HEK293 (cell line): ENCODE data around the gene HOXC10.

Experiments used
- EGR2 ChIP-seq: fragments of 450-650 bp; formaldehyde crosslinking; IDR thresholded peaks from 2 replicates; pipeline ENCODE4 v1.5.1; 2016; ENCODE audit warnings: low read depth, missing biosample characterization, missing genetic modification characterization
- FEZF1 ChIP-seq: fragments of 450-650 bp; formaldehyde crosslinking; IDR thresholded peaks from 2 replicates; pipeline ENCODE4 v1.5.1; 2016; ENCODE audit warnings: missing biosample characterization, missing genetic modification characterization
- HIC1 ChIP-seq: fragments of 450-650 bp; formaldehyde crosslinking; IDR thresholded peaks from 2 replicates; pipeline ENCODE4 v1.5.1; 2016; ENCODE audit warnings: missing biosample characterization, missing genetic modification characterization
- KLF9 ChIP-seq: fragments of 450-650 bp; formaldehyde crosslinking; IDR thresholded peaks from 2 replicates; pipeline ENCODE4 v1.5.1; 2016; ENCODE audit warnings: missing biosample characterization, missing genetic modification characterization, low read depth
- MYNN ChIP-seq: fragments of 450-650 bp; formaldehyde crosslinking; IDR thresholded peaks from 2 replicates; pipeline ENCODE4 v1.5.1; 2016; ENCODE audit warnings: missing biosample characterization, missing genetic modification characterization, borderline replicate concordance
- PBX3 ChIP-seq: sonication (generic); formaldehyde crosslinking; IDR thresholded peaks from 2 replicates; pipeline ENCODE4 v1.8.1; 2022; ENCODE audit warnings: mild to moderate bottlenecking, moderate library complexity, missing genetic modification reagents
- PRDM1 ChIP-seq: fragments of 450-650 bp; formaldehyde crosslinking; IDR thresholded peaks from 2 replicates; pipeline ENCODE4; 2016; ENCODE audit warnings: missing biosample characterization, missing genetic modification characterization
- SCRT2 ChIP-seq: fragments of 450-650 bp; formaldehyde crosslinking; IDR thresholded peaks from 2 replicates; pipeline ENCODE4 v1.5.1; 2016; ENCODE audit warnings: missing biosample characterization, missing genetic modification characterization
- SP7 ChIP-seq: fragments of 450-650 bp; formaldehyde crosslinking; IDR thresholded peaks from 2 replicates; pipeline ENCODE4 v1.5.1; 2016; ENCODE audit warnings: missing biosample characterization, missing genetic modification characterization
- ZBTB10 ChIP-seq: fragments of 450-650 bp; formaldehyde crosslinking; IDR thresholded peaks from 2 replicates; pipeline ENCODE4 v1.5.1; 2016; ENCODE audit warnings: missing biosample characterization, missing genetic modification characterization
- ZBTB11 ChIP-seq: fragments of 450-650 bp; formaldehyde crosslinking; conservative IDR thresholded peaks from 2 replicates; pipeline ENCODE4 v1.5.1; 2016; ENCODE audit warnings: low read depth, missing biosample characterization, missing genetic modification characterization
- ZBTB17 ChIP-seq: fragments of 450-650 bp; formaldehyde crosslinking; IDR thresholded peaks from 2 replicates; pipeline ENCODE4 v1.5.1; 2016; ENCODE audit warnings: missing biosample characterization, missing genetic modification characterization
- ZBTB20 ChIP-seq: fragments of 450-650 bp; formaldehyde crosslinking; IDR thresholded peaks from 2 replicates; pipeline ENCODE4 v1.5.1; 2016; ENCODE audit warnings: missing biosample characterization, missing genetic modification characterization
- ZBTB21 ChIP-seq: fragments of 450-650 bp; formaldehyde crosslinking; IDR thresholded peaks from 2 replicates; pipeline ENCODE4 v1.5.1; 2017; ENCODE audit warnings: missing biosample characterization, missing genetic modification characterization
- ZBTB48 ChIP-seq: fragments of 450-650 bp; formaldehyde crosslinking; IDR thresholded peaks from 2 replicates; pipeline ENCODE4 v1.5.1; 2016; ENCODE audit warnings: missing biosample characterization, missing genetic modification characterization
- ZBTB8A ChIP-seq: fragments of 450-650 bp; formaldehyde crosslinking; IDR thresholded peaks from 2 replicates; pipeline ENCODE4 v1.5.1; 2016; ENCODE audit warnings: missing biosample characterization, missing genetic modification characterization
- ZFP37 ChIP-seq: fragments of 450-650 bp; formaldehyde crosslinking; IDR thresholded peaks from 2 replicates; pipeline ENCODE4 v1.5.1; 2016; ENCODE audit warnings: missing biosample characterization, missing genetic modification characterization
- ZNF23 ChIP-seq: fragments of 450-650 bp; formaldehyde crosslinking; IDR thresholded peaks from 2 replicates; pipeline ENCODE4 v1.5.1; 2016; ENCODE audit warnings: missing biosample characterization, missing genetic modification characterization, borderline replicate concordance
- ZNF266 ChIP-seq: fragments of 450-650 bp; formaldehyde crosslinking; IDR thresholded peaks from 2 replicates; pipeline ENCODE4 v1.5.1; 2016; ENCODE audit warnings: missing biosample characterization, missing genetic modification characterization, low read depth
- ZNF292 ChIP-seq: fragments of 450-650 bp; formaldehyde crosslinking; IDR thresholded peaks from 2 replicates; pipeline ENCODE4 v1.5.1; 2016; ENCODE audit warnings: low read depth, missing biosample characterization, missing genetic modification characterization, borderline replicate concordance
- ZNF423 ChIP-seq: fragments of 450-650 bp; formaldehyde crosslinking; IDR thresholded peaks from 2 replicates; pipeline ENCODE4 v1.5.1; 2016; ENCODE audit warnings: missing biosample characterization, missing genetic modification characterization
- ZNF449 ChIP-seq: fragments of 450-650 bp; formaldehyde crosslinking; IDR thresholded peaks from 2 replicates; pipeline ENCODE4 v1.5.1; 2017; ENCODE audit warnings: missing biosample characterization, mild to moderate bottlenecking, missing genetic modification characterization, moderate library complexity
- ZNF48 ChIP-seq: fragments of 450-650 bp; formaldehyde crosslinking; IDR thresholded peaks from 2 replicates; pipeline ENCODE4 v1.5.1; 2016; ENCODE audit warnings: missing biosample characterization, missing genetic modification characterization
- ZNF501 ChIP-seq: fragments of 450-650 bp; formaldehyde crosslinking; IDR thresholded peaks from 2 replicates; pipeline ENCODE4 v1.5.1; 2016; ENCODE audit warnings: missing biosample characterization, missing genetic modification characterization
- ZNF549 ChIP-seq: fragments of 450-650 bp; IDR thresholded peaks from 2 replicates; pipeline ENCODE4 v1.5.1; 2018; ENCODE audit warnings: missing biosample characterization, missing genetic modification characterization, mild to moderate bottlenecking, inconsistent platforms, moderate library complexity
- ZNF600 ChIP-seq: fragments of 450-650 bp; formaldehyde crosslinking; IDR thresholded peaks from 2 replicates; pipeline ENCODE4 v1.5.1; 2016; ENCODE audit warnings: missing biosample characterization, missing genetic modification characterization
- ZNF623 ChIP-seq: fragments of 450-650 bp; formaldehyde crosslinking; IDR thresholded peaks from 2 replicates; pipeline ENCODE4 v1.5.1; 2016; ENCODE audit warnings: missing biosample characterization, missing genetic modification characterization
- ZNF629 ChIP-seq: fragments of 450-650 bp; formaldehyde crosslinking; IDR thresholded peaks from 2 replicates; pipeline ENCODE4 v1.5.1; 2017; ENCODE audit warnings: missing biosample characterization, missing genetic modification characterization
- ZNF658 ChIP-seq: fragments of 450-650 bp; formaldehyde crosslinking; IDR thresholded peaks from 2 replicates; pipeline ENCODE4; 2016; ENCODE audit warnings: missing biosample characterization, missing genetic modification characterization
- ZNF791 ChIP-seq: fragments of 450-650 bp; formaldehyde crosslinking; IDR thresholded peaks from 2 replicates; pipeline ENCODE4 v1.5.1; 2016; ENCODE audit warnings: missing biosample characterization, missing genetic modification characterization

HOXC10 gene

GRCh38 chr12:54038871-54039414 is 54.0 kb downstream of the HOXC10 start (continued):
- TF ChIP-seq ZNF423: peak; percentile 76
- TF ChIP-seq SCRT2: peak; percentile 70; the same call in 1 of the 2 replicates
- TF ChIP-seq ZNF292 (tag by site-specific recombination): no peak
- no peak for TF ChIP-seq ZNF23 (tag by site-specific recombination)
- TF ChIP-seq ZBTB17: peak; percentile 72; the same call in 1 of the 2 replicates
- peak; percentile 67; the same call in 1 of the 2 replicates for TF ChIP-seq ZFP37 (tag by site-specific recombination)
- no peak for TF ChIP-seq ZBTB21 (tag by site-specific recombination)
- TF ChIP-seq ZNF48 (tag by site-specific recombination): no peak
- TF ChIP-seq ZBTB10: peak; percentile 33; the same call in 1 of the 2 replicates
- peak; percentile 85 for TF ChIP-seq ZNF600 (tag by site-specific recombination)
- 0 out of 2 replicates have a peak, but pooled peaks have one; percentile 41 for TF ChIP-seq ZNF449
- TF ChIP-seq HIC1 (tag by site-specific recombination): peak; percentile 71
- TF ChIP-seq ZNF266: no peak
- TF ChIP-seq PBX3 (CRISPR knock-in tag): no peak
- TF ChIP-seq ZNF623 (tag by site-specific recombination): no peak
- peak; percentile 28; the same call in 1 of the 2 replicates for TF ChIP-seq EGR2 (tag by site-specific recombination)
- peak; percentile 70; the same call in 1 of the 2 replicates for TF ChIP-seq SP7
- TF ChIP-seq ZBTB48 (tag by site-specific recombination): peak; percentile 79
- no peak for TF ChIP-seq ZNF549 (tag by site-specific recombination)
- TF ChIP-seq ZBTB8A: peak; percentile 39; the same call in 1 of the 2 replicates
- TF ChIP-seq KLF9: 0 out of 2 replicates have a peak, but pooled peaks have one; percentile 23
- TF ChIP-seq MYNN (tag by site-specific recombination): no peak
- peak; percentile 39; the same call in 1 of the 2 replicates for TF ChIP-seq ZNF501 (tag by site-specific recombination)
- TF ChIP-seq ZBTB11 (tag by site-specific recombination): 0 out of 2 replicates have a peak, but pooled peaks have one; percentile 2
- peak; percentile 57 for TF ChIP-seq ZBTB20
- TF ChIP-seq ZNF629: peak; percentile 64
- no peak for TF ChIP-seq ZNF791
- TF ChIP-seq FEZF1 (tag by site-specific recombination): no peak
- peak; percentile 6; the same call in 1 of the 2 replicates for TF ChIP-seq PRDM1 (tag by site-specific recombination)
- no peak for TF ChIP-seq ZNF658 (tag by site-specific recombination)
